ENCODE results near the gene C14orf39.

DNA sequence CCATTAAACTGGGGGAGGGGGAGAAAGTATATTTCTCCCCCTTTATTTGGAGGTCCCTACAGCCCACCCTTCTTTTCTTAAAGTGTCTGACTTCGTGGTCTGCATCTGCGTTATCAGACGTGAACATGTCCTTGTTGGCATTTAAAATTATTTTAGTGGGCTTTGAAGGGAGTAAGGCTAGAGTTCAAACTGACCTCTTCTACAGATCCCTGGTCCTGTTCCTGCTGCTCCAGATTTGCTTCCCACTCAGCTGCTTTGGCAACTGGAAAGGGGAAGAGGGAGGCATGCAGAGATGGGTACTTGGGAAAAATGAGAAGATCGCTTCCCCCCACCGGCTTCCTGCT is 22.5 kb upstream of the C14orf39 start:
- TF ChIP-seq, protein P1, sequence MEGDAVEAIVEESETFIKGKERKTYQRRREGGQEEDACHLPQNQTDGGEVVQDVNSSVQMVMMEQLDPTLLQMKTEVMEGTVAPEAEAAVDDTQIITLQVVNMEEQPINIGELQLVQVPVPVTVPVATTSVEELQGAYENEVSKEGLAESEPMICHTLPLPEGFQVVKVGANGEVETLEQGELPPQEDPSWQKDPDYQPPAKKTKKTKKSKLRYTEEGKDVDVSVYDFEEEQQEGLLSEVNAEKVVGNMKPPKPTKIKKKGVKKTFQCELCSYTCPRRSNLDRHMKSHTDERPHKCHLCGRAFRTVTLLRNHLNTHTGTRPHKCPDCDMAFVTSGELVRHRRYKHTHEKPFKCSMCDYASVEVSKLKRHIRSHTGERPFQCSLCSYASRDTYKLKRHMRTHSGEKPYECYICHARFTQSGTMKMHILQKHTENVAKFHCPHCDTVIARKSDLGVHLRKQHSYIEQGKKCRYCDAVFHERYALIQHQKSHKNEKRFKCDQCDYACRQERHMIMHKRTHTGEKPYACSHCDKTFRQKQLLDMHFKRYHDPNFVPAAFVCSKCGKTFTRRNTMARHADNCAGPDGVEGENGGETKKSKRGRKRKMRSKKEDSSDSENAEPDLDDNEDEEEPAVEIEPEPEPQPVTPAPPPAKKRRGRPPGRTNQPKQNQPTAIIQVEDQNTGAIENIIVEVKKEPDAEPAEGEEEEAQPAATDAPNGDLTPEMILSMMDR (IDR thresholded peaks at IDR 0.05) = no peak
- TF ChIP-seq RELA (CRISPR knock-in tag; IDR thresholded peaks at IDR 0.05; ENCODE audit: borderline replicate concordance) (no peak), CBFB (CRISPR knock-in tag; IDR thresholded peaks at IDR 0.05; ENCODE audit: low read depth) (no peak), SP1 (CRISPR knock-in tag; conservative IDR thresholded peaks at IDR 0.05) (no peak)
- TF ChIP-seq, protein P2, sequence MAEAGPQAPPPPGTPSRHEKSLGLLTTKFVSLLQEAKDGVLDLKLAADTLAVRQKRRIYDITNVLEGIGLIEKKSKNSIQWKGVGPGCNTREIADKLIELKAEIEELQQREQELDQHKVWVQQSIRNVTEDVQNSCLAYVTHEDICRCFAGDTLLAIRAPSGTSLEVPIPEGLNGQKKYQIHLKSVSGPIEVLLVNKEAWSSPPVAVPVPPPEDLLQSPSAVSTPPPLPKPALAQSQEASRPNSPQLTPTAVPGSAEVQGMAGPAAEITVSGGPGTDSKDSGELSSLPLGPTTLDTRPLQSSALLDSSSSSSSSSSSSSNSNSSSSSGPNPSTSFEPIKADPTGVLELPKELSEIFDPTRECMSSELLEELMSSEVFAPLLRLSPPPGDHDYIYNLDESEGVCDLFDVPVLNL (CRISPR knock-in tag; IDR thresholded peaks at IDR 0.05; ENCODE audit: borderline replicate concordance, low read depth) = no peak

Data from WTC11 (cell line).